ENCODE measurements around the gene OBSL1.

DNA sequence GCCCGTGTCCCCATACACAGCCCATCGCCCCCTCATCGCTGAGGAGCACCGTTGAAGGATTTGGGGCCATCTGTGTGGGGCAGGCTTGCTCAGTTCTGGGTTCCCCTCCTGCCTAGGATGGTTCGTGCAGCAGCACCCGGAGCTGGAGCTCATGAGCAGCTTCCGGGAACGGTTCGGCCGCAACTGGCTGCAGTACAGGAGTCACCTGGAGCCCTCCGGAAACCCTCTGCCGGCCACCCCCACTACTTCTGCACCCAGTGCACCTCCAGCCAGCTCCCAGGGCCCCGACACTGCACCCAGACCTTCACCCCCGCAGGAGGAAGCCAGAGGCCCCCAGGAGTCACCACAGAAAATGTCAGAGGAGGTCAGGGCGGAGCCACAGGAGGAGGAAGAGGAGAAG, 36.6 kb upstream of the OBSL1 start:
- TF ChIP-seq, protein P1, sequence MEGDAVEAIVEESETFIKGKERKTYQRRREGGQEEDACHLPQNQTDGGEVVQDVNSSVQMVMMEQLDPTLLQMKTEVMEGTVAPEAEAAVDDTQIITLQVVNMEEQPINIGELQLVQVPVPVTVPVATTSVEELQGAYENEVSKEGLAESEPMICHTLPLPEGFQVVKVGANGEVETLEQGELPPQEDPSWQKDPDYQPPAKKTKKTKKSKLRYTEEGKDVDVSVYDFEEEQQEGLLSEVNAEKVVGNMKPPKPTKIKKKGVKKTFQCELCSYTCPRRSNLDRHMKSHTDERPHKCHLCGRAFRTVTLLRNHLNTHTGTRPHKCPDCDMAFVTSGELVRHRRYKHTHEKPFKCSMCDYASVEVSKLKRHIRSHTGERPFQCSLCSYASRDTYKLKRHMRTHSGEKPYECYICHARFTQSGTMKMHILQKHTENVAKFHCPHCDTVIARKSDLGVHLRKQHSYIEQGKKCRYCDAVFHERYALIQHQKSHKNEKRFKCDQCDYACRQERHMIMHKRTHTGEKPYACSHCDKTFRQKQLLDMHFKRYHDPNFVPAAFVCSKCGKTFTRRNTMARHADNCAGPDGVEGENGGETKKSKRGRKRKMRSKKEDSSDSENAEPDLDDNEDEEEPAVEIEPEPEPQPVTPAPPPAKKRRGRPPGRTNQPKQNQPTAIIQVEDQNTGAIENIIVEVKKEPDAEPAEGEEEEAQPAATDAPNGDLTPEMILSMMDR (IDR thresholded peaks at IDR 0.05), result no peak
- TF ChIP-seq POLR2A (IDR thresholded peaks at IDR 0.05), result no peak

Data from testis (tissue), 2 donors.